ENCODE measurements around the gene EPYC.

The EPYC gene

DNA sequence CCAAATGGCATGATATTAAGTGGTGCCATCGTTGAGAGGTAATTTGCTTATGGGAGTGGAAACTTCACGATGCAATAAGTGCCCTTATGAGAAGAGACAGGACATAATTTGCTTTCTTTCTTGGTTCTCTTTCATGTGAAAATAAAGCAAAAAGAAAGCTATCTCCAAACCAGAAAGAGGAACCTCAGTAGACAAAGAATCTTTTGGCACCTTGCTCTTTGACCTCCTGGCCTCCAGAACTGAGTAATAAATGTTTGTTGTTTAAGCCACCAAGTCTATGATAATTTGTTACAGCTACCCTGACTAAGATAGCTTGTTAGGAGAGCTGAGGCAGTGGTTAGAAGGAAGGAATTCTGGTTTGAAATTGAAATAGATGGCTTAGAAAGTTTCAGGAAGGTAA lies 89.4 kb downstream of the EPYC start:
- Histone ChIP-seq H3K36me3 (ENCODE audit: insufficient read depth, insufficient read length, low read length) (no peaks in the 10 kb centered on the region), H3K27me3 (ENCODE audit: insufficient read depth, insufficient read length) (no peaks in the 10 kb centered on the region), H3K4me3 (ENCODE audit: insufficient read length, low read depth) (no peak overlapping the region), H3K9me3 (ENCODE audit: insufficient read depth, low read length) (peaks cover 8% of the 10 kb centered on the region; the same call in 1 of the 2 replicates), H3K9ac (ENCODE audit: insufficient read length, low read depth) (no peak overlapping the region), H3K4me1 (ENCODE audit: insufficient read depth, insufficient read length) (no peaks in the 10 kb centered on the region)
- DNase-seq (ENCODE audit: low read depth, low spot score), result no peak
- TF ChIP-seq ZNF274 (IDR thresholded peaks at IDR 0.05; ENCODE audit: low read depth, low read length) (no peak), SUZ12 (IDR thresholded peaks at IDR 0.05; ENCODE audit: extremely low read depth, insufficient read depth, insufficient read length) (no peak), YY1 (IDR thresholded peaks at IDR 0.05; ENCODE audit: insufficient read depth, insufficient read length) (no peak)
